C4-2B (cell line): ENCODE results near the gene INTS7.

Experiments
- ZFX ChIP-seq: fragments of 450-650 bp; IDR thresholded peaks from 2 replicates; pipeline ENCODE4 v1.6.1; 2017
- TF ChIP-seq, protein P1 (sequence below): fragments of 450-650 bp; conservative IDR thresholded peaks from 2 replicates; pipeline ENCODE4 v1.5.1; 2017; ENCODE audit warnings: mild to moderate bottlenecking

DNA sequence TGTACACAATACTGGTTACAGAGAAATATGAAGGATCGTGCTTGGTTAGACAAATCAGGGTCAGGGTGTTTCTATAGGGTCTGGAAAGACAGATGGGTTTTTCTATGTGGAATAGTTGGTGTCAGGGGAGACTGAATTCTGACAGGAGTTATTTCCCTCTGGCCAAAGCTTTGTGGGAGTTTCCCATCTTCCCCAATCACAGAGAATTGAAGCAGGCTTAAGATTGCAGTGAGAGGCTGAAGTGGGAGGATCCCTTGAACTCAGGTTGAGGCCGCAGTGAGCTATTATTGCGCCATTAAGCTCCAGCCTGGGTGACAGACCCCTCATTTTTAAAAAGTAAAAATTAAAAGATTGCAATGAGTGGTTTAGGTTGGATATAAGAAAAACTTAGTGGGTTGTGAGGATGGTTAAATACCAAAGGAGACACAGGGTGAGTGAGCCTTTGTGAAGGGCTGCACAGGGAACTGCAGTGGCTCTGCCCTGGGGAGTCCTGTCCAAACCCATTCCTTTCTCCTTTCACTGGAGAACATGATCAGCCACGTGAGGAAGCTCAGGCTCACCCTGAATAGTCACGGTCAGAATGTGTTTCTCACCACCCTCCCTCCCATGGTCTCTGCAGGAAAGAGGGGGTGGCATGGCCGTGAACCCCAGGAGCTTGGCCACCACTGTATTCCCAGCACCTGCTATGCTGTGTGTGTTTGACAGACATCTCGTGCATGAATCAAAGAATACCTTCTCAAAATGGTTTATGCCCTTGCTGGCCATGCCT is 101.2 kb downstream of the INTS7 start:
- TF ChIP-seq, protein P1, sequence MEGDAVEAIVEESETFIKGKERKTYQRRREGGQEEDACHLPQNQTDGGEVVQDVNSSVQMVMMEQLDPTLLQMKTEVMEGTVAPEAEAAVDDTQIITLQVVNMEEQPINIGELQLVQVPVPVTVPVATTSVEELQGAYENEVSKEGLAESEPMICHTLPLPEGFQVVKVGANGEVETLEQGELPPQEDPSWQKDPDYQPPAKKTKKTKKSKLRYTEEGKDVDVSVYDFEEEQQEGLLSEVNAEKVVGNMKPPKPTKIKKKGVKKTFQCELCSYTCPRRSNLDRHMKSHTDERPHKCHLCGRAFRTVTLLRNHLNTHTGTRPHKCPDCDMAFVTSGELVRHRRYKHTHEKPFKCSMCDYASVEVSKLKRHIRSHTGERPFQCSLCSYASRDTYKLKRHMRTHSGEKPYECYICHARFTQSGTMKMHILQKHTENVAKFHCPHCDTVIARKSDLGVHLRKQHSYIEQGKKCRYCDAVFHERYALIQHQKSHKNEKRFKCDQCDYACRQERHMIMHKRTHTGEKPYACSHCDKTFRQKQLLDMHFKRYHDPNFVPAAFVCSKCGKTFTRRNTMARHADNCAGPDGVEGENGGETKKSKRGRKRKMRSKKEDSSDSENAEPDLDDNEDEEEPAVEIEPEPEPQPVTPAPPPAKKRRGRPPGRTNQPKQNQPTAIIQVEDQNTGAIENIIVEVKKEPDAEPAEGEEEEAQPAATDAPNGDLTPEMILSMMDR: no peak
- no peak for TF ChIP-seq ZFX
